Adrenal gland (tissue), 12 donors: Measurements from ENCODE around the gene PXYLP1. TPM values are rescaled to one million over a fixed set of nuclear protein-coding genes. Genes with fewer than 3 reads are reported as not detected.

Experiments
- DNase-seq, 7 donors: peaks; one replicate each; pipeline ENCODE4 v3.0.0-alpha.2; 2019 to 2020
- H3K27ac ChIP-seq, 5 donors: fragments of 200-600 bp; sonication (generic) in 4 of 5; 1 replicate in 3 of 5; 2 replicates in 2 of 5; pipeline versions ENCODE4 v1.5.1 to v1.8.0; 2016 to 2020; ENCODE audit warnings: mild to moderate bottlenecking in 1 of 5
- H3K27me3 ChIP-seq: fragments of 200-600 bp; 2 replicates; pipeline ENCODE4 v1.8.0; 2021
- H3K36me3 ChIP-seq, 2 donors: fragments of 200-600 bp; replicated peaks in 1 of 2; 1 replicate in 1 of 2; 2 replicates in 1 of 2; pipeline versions ENCODE4 v1.5.1 to v1.8.0; 2018 to 2022
- H3K4me1 ChIP-seq, 2 donors: fragments of 200-600 bp; replicated peaks in 1 of 2; 1 replicate in 1 of 2; 2 replicates in 1 of 2; pipeline versions ENCODE4 v1.5.1 to v1.8.0; 2018 to 2021
- H3K4me3 ChIP-seq, 4 donors: fragments of 200-600 bp; sonication (generic) in 3 of 4; one replicate each; pipeline ENCODE4 v1.5.1; 2016 to 2018
- H3K9me3 ChIP-seq, 3 donors: fragments of 200-600 bp; sonication (generic) in 1 of 3; replicated peaks in 1 of 3; 1 replicate in 2 of 3; 2 replicates in 1 of 3; pipeline versions ENCODE4 v1.5.1 to v1.8.0; 2016 to 2021
- POLR2A ChIP-seq, 2 donors: fragments of 450-650 bp; IDR thresholded peaks; one replicate each; pipeline ENCODE4 v1.6.1; 2017; ENCODE audit warnings: antibody characterized with exemption in 2 of 2, mild to moderate bottlenecking in 2 of 2, moderate library complexity in 1 of 2
- WGBS, 4 donors: extraction: QIAGEN DNeasy Blood & Tissue Kit in 2 of 4; methylation state at CpG; one replicate each; pipeline versions ENCODE4 v1.1.5 to v1.1.7; 2013 to 2017; 5-methylcytosine and 5-hydroxymethylcytosine counted together
- intact Hi-C, 2 donors: fragments of 100-400 bp; cut with DNase I; formaldehyde crosslinking; loops; one replicate each; pipeline versions ENCODE4 v1.14.1 to v1.15.0; 2022 to 2023
- polyA plus RNA-seq, 3 donors: library from polyadenylated mRNA; stranded (reverse); fragments of 200-250 nt in 2 of 3; fragments of 350-450 nt in 1 of 3; fragmentation: Illumina TruSeq in 1 of 3; extraction: RNeasy Lipid Tissue Mini Kit (QIAGEN cat#74804) in 1 of 3; gene quantifications; one replicate each; pipeline ENCODE4 v1.2.3, GENCODE V29; 2013 to 2014
- total RNA-seq, 9 donors: library from RNA; depleted of rRNA in 4 of 9; stranded (reverse); fragments of >200 nt in 4 of 9; fragments of 120-200 nt in 1 of 9; fragmentation: NEBNext Ultra II Directional in 1 of 9; extraction: Animal tissue kit (Norgen Biotek cat#: 25700) in 1 of 9; gene quantifications; one replicate each; pipeline versions ENCODE4 v1.1.0 to v1.2.4, GENCODE V29; 2013 to 2023
- TF ChIP-seq, protein P1 (sequence below), 6 experiments: fragments of 450-650 bp in 4 of 6; fragments of 200-600 bp in 2 of 6; sonication (generic) in 1 of 6; IDR thresholded peaks; 1 replicate in 5 of 6; 2 replicates in 1 of 6; pipeline versions ENCODE4 v1.5.1 to v1.8.0; 2016 to 2021; ENCODE audit warnings: antibody characterized with exemption in 6 of 6, mild to moderate bottlenecking in 2 of 6, moderate library complexity in 1 of 6
- donor health status: healthy with polysubstance abuse.
- donor health status: Bipolar disorder and iron deficiency.
- donor health status: DM: yes; HTN: yes; CAD: no.
- donor health status: DM: no; HTN: no; CAD: no.
- donor health status: DM: no; HTN: no; CAD: no.
- donor health status: DM: yes; HTN: yes; CAD: no.

PXYLP1 gene
- total and polyA plus RNA-seq, 12 donors = 5.5 to 22.7 (median 8.1) TPM

DNA sequence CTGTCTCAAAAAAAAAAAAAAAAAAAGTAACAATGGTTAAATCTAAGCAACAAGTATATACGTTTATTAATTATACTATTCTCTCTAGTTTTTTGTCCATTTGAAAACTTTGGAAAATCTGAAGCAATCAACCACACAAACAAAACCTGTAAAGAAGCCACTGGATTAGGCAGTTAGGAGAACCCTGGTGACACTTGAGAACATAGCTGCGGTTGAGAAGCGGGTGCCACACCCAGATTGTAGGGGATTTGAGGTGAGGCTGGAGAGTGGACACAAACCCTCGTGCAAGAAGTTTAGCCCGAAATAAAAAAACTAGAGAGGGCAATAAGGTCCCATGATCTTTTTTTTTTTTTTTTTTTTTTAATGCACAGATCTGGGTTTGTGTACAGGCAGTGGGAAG is 110.8 kb downstream of the PXYLP1 start:
- Histone ChIP-seq H3K4me3 (no peak overlapping the region), H3K36me3 (no peaks in the 10 kb centered on the region), H3K27ac (no peak overlapping the region), H3K4me1 (no peaks in the 10 kb centered on the region), H3K27me3 (no peaks in the 10 kb centered on the region), H3K9me3 (no peaks in the 10 kb centered on the region)
- intact Hi-C loops = no loop called here
- TF ChIP-seq, protein P1, sequence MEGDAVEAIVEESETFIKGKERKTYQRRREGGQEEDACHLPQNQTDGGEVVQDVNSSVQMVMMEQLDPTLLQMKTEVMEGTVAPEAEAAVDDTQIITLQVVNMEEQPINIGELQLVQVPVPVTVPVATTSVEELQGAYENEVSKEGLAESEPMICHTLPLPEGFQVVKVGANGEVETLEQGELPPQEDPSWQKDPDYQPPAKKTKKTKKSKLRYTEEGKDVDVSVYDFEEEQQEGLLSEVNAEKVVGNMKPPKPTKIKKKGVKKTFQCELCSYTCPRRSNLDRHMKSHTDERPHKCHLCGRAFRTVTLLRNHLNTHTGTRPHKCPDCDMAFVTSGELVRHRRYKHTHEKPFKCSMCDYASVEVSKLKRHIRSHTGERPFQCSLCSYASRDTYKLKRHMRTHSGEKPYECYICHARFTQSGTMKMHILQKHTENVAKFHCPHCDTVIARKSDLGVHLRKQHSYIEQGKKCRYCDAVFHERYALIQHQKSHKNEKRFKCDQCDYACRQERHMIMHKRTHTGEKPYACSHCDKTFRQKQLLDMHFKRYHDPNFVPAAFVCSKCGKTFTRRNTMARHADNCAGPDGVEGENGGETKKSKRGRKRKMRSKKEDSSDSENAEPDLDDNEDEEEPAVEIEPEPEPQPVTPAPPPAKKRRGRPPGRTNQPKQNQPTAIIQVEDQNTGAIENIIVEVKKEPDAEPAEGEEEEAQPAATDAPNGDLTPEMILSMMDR (IDR thresholded peaks at IDR 0.05) = no peak
- TF ChIP-seq POLR2A (IDR thresholded peaks at IDR 0.05) = no peak
- DNase-seq = no peak
- 73 to 82% (median 77%) methylated on average over 5 of the region's 5 CpGs for WGBS, 4 donors

DNA sequence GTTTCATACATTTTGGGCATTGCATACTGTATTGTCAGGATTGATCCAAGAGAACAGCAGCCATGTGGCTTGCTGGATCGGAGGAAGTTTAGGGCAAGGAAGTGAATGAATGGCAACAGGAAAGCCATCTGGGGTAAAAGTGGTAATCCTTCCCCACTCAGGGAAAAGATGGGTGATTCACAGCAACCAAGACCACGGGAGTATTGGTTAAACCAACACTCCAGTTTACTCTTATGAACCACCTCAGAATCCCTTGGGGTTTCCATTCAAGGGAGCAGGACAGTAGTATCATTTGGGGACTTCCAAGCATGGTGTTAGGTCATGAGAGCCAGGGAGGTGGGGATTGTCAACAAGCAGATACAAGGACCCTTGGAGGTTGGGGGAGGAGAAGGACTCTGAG is 111.5 kb downstream of the PXYLP1 start:
- intact Hi-C loops = no loop called here
- WGBS, 4 donors = 50 to 93% (median 74%) methylated on average over 2 of the region's 2 CpGs
- H3K9me3 ChIP-seq = no peaks in the 10 kb centered on the region
- H3K27me3 ChIP-seq = no peaks in the 10 kb centered on the region
- no peak overlapping the region for H3K4me3 ChIP-seq
- no peak for TF ChIP-seq POLR2A (IDR thresholded peaks at IDR 0.05)
- TF ChIP-seq, protein P1 (IDR thresholded peaks at IDR 0.05) = no peak
- H3K36me3 ChIP-seq = no peaks in the 10 kb centered on the region
- no peaks in the 10 kb centered on the region for H3K4me1 ChIP-seq
- H3K27ac ChIP-seq = no peak overlapping the region
- DNase-seq = no peak

DNA sequence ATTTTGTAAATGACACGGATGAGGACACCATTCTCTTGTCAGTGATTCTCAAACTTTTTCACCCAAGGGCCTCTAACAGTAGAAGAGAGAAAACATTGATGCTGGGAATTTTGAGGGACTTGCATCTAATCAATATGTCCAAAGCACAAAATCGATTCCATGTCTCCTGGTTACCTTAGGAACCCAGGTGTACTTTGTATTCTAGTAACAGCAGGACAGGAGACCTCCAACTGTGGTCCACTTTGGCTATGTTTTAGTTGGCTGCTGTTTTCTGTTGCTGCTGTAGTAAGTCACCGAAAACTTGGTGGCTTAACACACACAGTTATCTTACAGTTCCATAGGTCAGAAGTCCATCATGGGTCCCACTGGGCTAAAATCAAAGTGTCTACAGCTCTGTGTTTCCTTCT is 112.2 kb downstream of the PXYLP1 start:
- 73 to 82% (median 77%) methylated on average over 3 of the region's 3 CpGs for WGBS, 4 donors
- TF ChIP-seq, protein P1 (IDR thresholded peaks at IDR 0.05) = no peak
- TF ChIP-seq POLR2A (IDR thresholded peaks at IDR 0.05) = no peak
- H3K4me1 ChIP-seq = no peaks in the 10 kb centered on the region
- DNase-seq = no peak
- no peaks in the 10 kb centered on the region for H3K27me3 ChIP-seq
- H3K27ac ChIP-seq = no peak overlapping the region
- no peaks in the 10 kb centered on the region for H3K9me3 ChIP-seq
- no peaks in the 10 kb centered on the region for H3K36me3 ChIP-seq
- H3K4me3 ChIP-seq = no peak overlapping the region
- intact Hi-C loops = no loop called here

Other genes with a start within 250 kb of the PXYLP1 start
- 1 to 10 TPM in 4 of 9 donors, under 1 TPM in 4, not detected in 1; 0.18 to 2.3 (median 0.76) TPM for gene SPSB4, start 180.5 kb upstream of the PXYLP1 start, total RNA-seq
- 1 to 10 TPM in 2 of 3 donors, under 1 TPM in 1; 0.67 to 4.0 (median 1.1) TPM for gene SPSB4, start 180.5 kb upstream of the PXYLP1 start, polyA plus RNA-seq
- gene ZBTB38, start 136.7 kb downstream of the PXYLP1 start, total RNA-seq = 100 to 1,000 TPM in 8 of 9 donors, 10 to 100 TPM in 1; 68.8 to 231 (median 157) TPM
- gene ZBTB38, start 136.7 kb downstream of the PXYLP1 start, polyA plus RNA-seq = 10 to 100 TPM; 12.0 to 73.9 (median 14.5) TPM